A549 (cell line): ENCODE measurements around the gene MORC2. TPM values are rescaled to one million over a fixed set of nuclear protein-coding genes. Genes with fewer than 3 reads are reported as not detected.

Experiments used
- ATAC-seq, 2 experiments: fragments of 200-7000 bp in 1 of 2; fragments of >200 bp in 1 of 2; cut with Nextera tagmentation in 1 of 2; cut with Tn5 transposase in 1 of 2; 3 replicates each; pipeline versions ENCODE4 v1.8.0 to v1.9.1; 2018 to 2020; ENCODE audit warnings: mild to moderate bottlenecking in 1 of 2, moderate library complexity in 1 of 2
- CTCF ChIA-PET: fragments of 300-600 bp; sonication (Branson Sonifier 250); formaldehyde crosslinking; extraction: SDS; loops from one replicate; lab custom pipeline; 2021; ENCODE audit warnings: antibody characterized with exemption, inconsistent platforms; lab: Yijun Ruan, JAX
- POLR2A ChIA-PET: fragments of 350-600 bp; formaldehyde crosslinking; extraction: SDS; loops from one replicate; lab custom pipeline; 2021; ENCODE audit warnings: antibody characterized with exemption, inconsistent platforms; lab: Yijun Ruan, JAX
- DNase-seq, 2 experiments: peaks; one replicate each; pipeline versions ENCODE4 v3.0.0 to v3.0.0-alpha.2; 2011 to 2016; ENCODE audit warnings: low read depth in 1 of 2, low spot score in 1 of 2
- FAIRE-seq: peaks from 2 replicates; lab custom pipeline; 2011; peaks lifted over from hg19 to GRCh38; lab: Jason Lieb, UNC
- H3K27ac ChIP-seq, 2 experiments: fragments of >200 bp; sonication (Bioruptor Twin); formaldehyde crosslinking; 3 replicates each; pipeline ENCODE4 v1.5.1; 2016 to 2017
- H3K4me1 ChIP-seq: fragments of >200 bp; sonication (Bioruptor Twin); formaldehyde crosslinking; 3 replicates; pipeline ENCODE4 v1.6.1; 2016
- H3K4me2 ChIP-seq: fragments of >200 bp; sonication (Bioruptor Twin); formaldehyde crosslinking; 3 replicates; pipeline ENCODE4 v1.6.1; 2016
- H3K4me3 ChIP-seq: fragments of >200 bp; sonication (Bioruptor Twin); formaldehyde crosslinking; 3 replicates; pipeline ENCODE4 v1.5.1; 2016
- H3K9me3 ChIP-seq: fragments of >200 bp; sonication (Bioruptor Twin); formaldehyde crosslinking; 3 replicates; pipeline ENCODE4 v1.6.1; 2016
- CBX2 ChIP-seq: fragments of 200-600 bp; sonication (generic); IDR thresholded peaks from 2 replicates; pipeline ENCODE4 v1.6.1; 2016; ENCODE audit warnings: low read depth, mild to moderate bottlenecking, borderline replicate concordance
- CBX8 ChIP-seq: fragments of 200-600 bp; sonication (generic); IDR thresholded peaks from 2 replicates; pipeline ENCODE4 v1.6.1; 2016
- CEBPB ChIP-seq, 2 experiments: fragments of >200 bp in 1 of 2; sonication (Bioruptor Twin) in 1 of 2; formaldehyde crosslinking in 1 of 2; IDR thresholded peaks; 2 replicates each; pipeline ENCODE4 v1.6.1; 2012 to 2016
- CHD2 ChIP-seq: fragments of 150-350 bp; IDR thresholded peaks from 2 replicates; pipeline ENCODE4 v1.6.1; 2014; ENCODE audit warnings: low read length; ENCODE audit not compliant: partially characterized antibody
- EHMT2 ChIP-seq: fragments of 200-600 bp; sonication (generic); IDR thresholded peaks from 2 replicates; pipeline ENCODE4 v1.6.1; 2016; ENCODE audit warnings: antibody characterized with exemption, low read depth, mild to moderate bottlenecking, moderate library complexity
- FOSB ChIP-seq: fragments of 250-450 bp; sonication (Bioruptor Pico); IDR thresholded peaks from 2 replicates; pipeline ENCODE4 v1.5.0; 2020; ENCODE audit warnings: mild to moderate bottlenecking, moderate library complexity
- GATA3 ChIP-seq: IDR thresholded peaks from 2 replicates; pipeline ENCODE4 v1.6.1; 2012; ENCODE audit warnings: borderline replicate concordance
- HDAC2 ChIP-seq: fragments of 200-600 bp; sonication (generic); IDR thresholded peaks from 2 replicates; pipeline ENCODE4 v1.6.1; 2016
- HOXA7 ChIP-seq: fragments of 250-450 bp; sonication (Bioruptor Pico); IDR thresholded peaks from 2 replicates; pipeline ENCODE4 v1.5.0; 2020; ENCODE audit warnings: mild to moderate bottlenecking, moderate library complexity
- KDM1A ChIP-seq: fragments of 200-600 bp; sonication (generic); IDR thresholded peaks from 2 replicates; pipeline ENCODE4 v1.6.1; 2016; ENCODE audit warnings: low read depth, mild to moderate bottlenecking
- KDM5A ChIP-seq: fragments of 200-600 bp; sonication (generic); IDR thresholded peaks from 2 replicates; pipeline ENCODE4 v1.6.1; 2016; ENCODE audit warnings: antibody characterized with exemption, mild to moderate bottlenecking
- MAFK ChIP-seq: fragments of 450-650 bp; IDR thresholded peaks from 2 replicates; pipeline ENCODE4 v1.6.1; 2014; ENCODE audit not compliant: partially characterized antibody
- NFE2L2 ChIP-seq: fragments of 150-350 bp; conservative IDR thresholded peaks from 2 replicates; pipeline ENCODE4 v1.6.1; 2014; ENCODE audit warnings: low read length
- NPAS2 ChIP-seq: fragments of 250-450 bp; sonication (Bioruptor Pico); IDR thresholded peaks from 2 replicates; pipeline ENCODE4 v1.8.0; 2022; ENCODE audit warnings: mild to moderate bottlenecking, moderate library complexity, borderline replicate concordance
- NR3C1 ChIP-seq: fragments of >200 bp; sonication (Bioruptor Twin); formaldehyde crosslinking; IDR thresholded peaks from 3 replicates; pipeline ENCODE4 v1.6.1; 2017
- RAD21 ChIP-seq, 2 experiments: fragments of >200 bp in 1 of 2; sonication (Bioruptor Twin) in 1 of 2; formaldehyde crosslinking in 1 of 2; IDR thresholded peaks in 1 of 2; conservative IDR thresholded peaks in 1 of 2; 2 replicates in 1 of 2; 3 replicates in 1 of 2; pipeline ENCODE4 v1.6.1; 2012 to 2018; ENCODE audit warnings: inconsistent platforms in 1 of 2
- RCOR1 ChIP-seq: fragments of 150-350 bp; IDR thresholded peaks from 2 replicates; pipeline ENCODE4 v1.6.1; 2014; ENCODE audit warnings: antibody characterized with exemption, low read length, low read depth
- RFX5 ChIP-seq: fragments of 450-650 bp; IDR thresholded peaks from 2 replicates; pipeline ENCODE4 v1.7.1; 2014; ENCODE audit warnings: antibody characterized with exemption, mild to moderate bottlenecking, moderate library complexity
- ZNF302 ChIP-seq: fragments of 250-450 bp; sonication (Bioruptor Pico); IDR thresholded peaks from 2 replicates; pipeline ENCODE4 v1.9.0; 2021; ENCODE audit warnings: inconsistent platforms, mild to moderate bottlenecking, moderate library complexity
- ZSCAN20 ChIP-seq: fragments of 250-450 bp; sonication (Bioruptor Pico); IDR thresholded peaks from 2 replicates; pipeline ENCODE4 v1.8.0; 2022; ENCODE audit warnings: mild to moderate bottlenecking, moderate library complexity
- WGBS: methylation state at CpG from one replicate; pipeline ENCODE4 v1.1.6; 2017; ENCODE audit errors: missing lambda C conversion rate; 5-methylcytosine and 5-hydroxymethylcytosine counted together
- polyA plus RNA-seq, 4 experiments: library from polyadenylated mRNA; depleted of rRNA in 3 of 4; stranded (reverse); fragments of >200 nt; fragmentation: RNase III in 1 of 4; extraction: RNeasy Plus Mini Kit Qiagen cat#74134 plus additional on column Dnase treatment in 1 of 4; gene quantifications; 2 replicates in 3 of 4; 3 replicates in 1 of 4; pipeline ENCODE4 v1.2.3, GENCODE V29; 2011 to 2017
- TF ChIP-seq, protein P1 (sequence below): fragments of 150-350 bp; IDR thresholded peaks from 2 replicates; pipeline ENCODE4 v1.6.1; 2014; ENCODE audit warnings: low read depth, mild to moderate bottlenecking, low read length
- TF ChIP-seq, protein P2 (sequence below): IDR thresholded peaks from 2 replicates; pipeline ENCODE4 v1.6.1; 2012
- TF ChIP-seq, protein P3 (sequence below): fragments of 250-450 bp; sonication (Bioruptor Pico); IDR thresholded peaks from 2 replicates; pipeline ENCODE4 v1.5.0; 2020; ENCODE audit warnings: low read depth, mild to moderate bottlenecking, moderate library complexity
- TF ChIP-seq, protein P4 (sequence below): fragments of >200 bp; sonication (Bioruptor Twin); formaldehyde crosslinking; IDR thresholded peaks from 3 replicates; pipeline ENCODE4 v1.6.1; 2016

MORC2 gene
- polyA plus RNA-seq, 2 of the 4 experiments (the other 2 are of a cell fraction), result 14.8 to 16.0 TPM

DNA sequence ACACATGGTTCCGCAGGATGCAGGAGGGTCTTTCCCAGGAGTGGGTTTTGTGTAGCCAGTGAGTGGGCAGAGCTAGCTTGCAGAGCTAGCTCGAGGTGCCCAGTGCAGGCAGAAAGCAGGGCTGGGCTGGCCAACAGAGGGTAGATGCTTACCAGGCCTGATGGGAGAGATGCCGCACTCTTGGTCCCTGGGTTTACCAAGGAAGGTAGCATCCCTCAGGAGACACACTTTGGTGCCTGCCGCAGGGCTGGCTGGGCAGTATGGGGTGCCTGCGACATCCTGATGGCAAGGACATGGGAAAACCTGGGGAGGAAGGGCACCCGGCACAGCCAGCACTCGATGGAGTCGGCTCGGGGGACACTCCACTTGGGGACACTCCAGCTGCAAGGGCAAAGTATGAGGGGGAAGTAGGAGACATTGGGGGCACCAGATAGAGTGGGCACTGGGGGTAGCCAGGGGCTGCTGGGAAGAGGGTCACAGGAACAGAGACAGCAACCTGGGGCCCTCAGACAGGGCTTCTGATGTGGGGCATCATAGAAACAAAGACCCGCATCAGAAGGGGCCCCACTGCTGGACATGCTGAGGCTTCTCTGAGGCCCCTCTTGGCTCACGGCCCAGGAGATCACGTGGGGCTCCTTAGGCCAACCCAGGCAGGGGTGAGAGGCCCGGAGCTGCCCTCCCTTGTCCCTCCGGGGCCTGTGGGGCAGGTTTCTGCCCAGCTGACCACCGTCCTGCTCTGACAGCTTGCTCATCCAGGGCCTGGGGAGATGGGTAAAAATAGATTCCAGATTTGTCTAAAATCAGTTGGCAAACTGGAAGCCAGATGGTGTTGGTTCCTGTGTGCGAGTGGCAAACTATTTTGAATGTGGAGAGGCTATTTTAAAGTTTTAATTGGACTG is 89.8 kb downstream of the MORC2 start:
- no peak for DNase-seq
- ChIA-PET CTCF (interaction anchor here (1.0 to 3.1 kb wide), 3 partner anchors 11 to 43 kb away, joined by 3 to 12 read pairs (median 3); no protein-coding TSS in a partner anchor), POLR2A (no interaction called here)
- FAIRE-seq, result no peak
- H3K27ac ChIP-seq, result no peak overlapping the region
- H3K4me1 ChIP-seq, result peaks cover 15% of the 10 kb centered on the region
- WGBS, result 93% methylated on average over 6 of the region's 16 CpGs
- no peak overlapping the region for H3K4me2 ChIP-seq
- no peaks in the 10 kb centered on the region for H3K9me3 ChIP-seq
- TF ChIP-seq CHD2 (no peak), CEBPB (IDR thresholded peaks at IDR 0.05) (no peak), ZSCAN20 (CRISPR knock-in tag) (no peak), NPAS2 (CRISPR knock-in tag) (no peak), MAFK (no peak)
- H3K4me3 ChIP-seq, result no peak overlapping the region
- no peak for ATAC-seq

DNA sequence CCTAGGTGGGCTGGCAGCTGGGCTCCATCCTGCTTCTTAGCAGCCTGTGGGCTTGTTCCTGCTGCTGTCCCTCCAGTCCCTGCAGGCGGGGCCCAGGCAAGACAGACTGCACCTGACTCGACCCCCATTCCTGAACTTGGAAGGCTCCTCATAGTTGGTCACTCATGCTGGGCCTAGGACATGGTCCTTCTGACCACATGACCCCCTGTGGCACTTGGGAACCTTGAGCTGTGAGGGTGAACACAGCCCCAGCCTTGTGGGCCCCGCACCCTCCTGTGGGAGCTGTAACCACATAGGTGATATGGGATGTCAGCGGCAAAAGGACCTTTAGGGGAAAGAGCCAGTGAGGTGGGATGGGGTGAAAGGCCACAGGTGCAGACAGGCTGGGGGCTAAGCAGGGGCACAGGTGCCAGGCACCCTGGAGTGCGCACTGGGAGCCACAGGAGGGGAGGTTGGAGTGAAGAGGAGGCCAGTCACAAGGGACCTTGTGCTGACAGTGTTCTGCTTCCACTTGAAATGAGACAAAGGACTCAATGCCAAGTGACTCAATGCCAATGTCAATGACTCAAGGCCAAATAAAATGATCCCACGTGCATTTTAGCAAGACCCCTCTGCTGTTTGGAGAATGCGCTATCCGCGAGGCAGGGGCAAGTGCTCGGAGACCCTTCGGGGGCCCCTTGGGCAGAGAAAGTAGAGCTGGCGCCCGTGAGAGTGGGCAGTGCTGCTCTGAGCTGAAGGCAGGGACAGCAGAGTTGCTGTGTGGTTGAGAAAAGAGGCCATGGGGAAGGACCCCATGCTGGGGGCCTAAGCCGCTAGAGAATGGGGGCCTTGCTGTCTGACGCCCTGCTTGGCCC is 90.7 kb downstream of the MORC2 start:
- 87% methylated on average over 12 of the region's 15 CpGs for WGBS
- H3K4me1 ChIP-seq, result peaks cover 15% of the 10 kb centered on the region
- ChIA-PET CTCF (interaction anchor here (1.0 to 3.1 kb wide), 3 partner anchors 12 to 42 kb away, joined by 3 to 12 read pairs (median 3); no protein-coding TSS in a partner anchor), POLR2A (no interaction called here)
- no peak for FAIRE-seq
- ATAC-seq, result no peak
- no peak for TF ChIP-seq CBX8
- TF ChIP-seq, protein P1, sequence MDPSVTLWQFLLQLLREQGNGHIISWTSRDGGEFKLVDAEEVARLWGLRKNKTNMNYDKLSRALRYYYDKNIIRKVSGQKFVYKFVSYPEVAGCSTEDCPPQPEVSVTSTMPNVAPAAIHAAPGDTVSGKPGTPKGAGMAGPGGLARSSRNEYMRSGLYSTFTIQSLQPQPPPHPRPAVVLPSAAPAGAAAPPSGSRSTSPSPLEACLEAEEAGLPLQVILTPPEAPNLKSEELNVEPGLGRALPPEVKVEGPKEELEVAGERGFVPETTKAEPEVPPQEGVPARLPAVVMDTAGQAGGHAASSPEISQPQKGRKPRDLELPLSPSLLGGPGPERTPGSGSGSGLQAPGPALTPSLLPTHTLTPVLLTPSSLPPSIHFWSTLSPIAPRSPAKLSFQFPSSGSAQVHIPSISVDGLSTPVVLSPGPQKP, result no peak
- TF ChIP-seq HOXA7, result no peak
- TF ChIP-seq RAD21 (conservative IDR thresholded peaks at IDR 0.05 in 1 of 2, IDR thresholded peaks at IDR 0.05 in 1 of 2), result no peak
- no peak for TF ChIP-seq RFX5
- no peak for TF ChIP-seq CHD2
- TF ChIP-seq RCOR1, result no peak
- no peak for TF ChIP-seq ZSCAN20 (CRISPR knock-in tag)
- no peak for TF ChIP-seq HDAC2
- no peak for TF ChIP-seq FOSB (CRISPR knock-in tag)
- TF ChIP-seq, protein P2, sequence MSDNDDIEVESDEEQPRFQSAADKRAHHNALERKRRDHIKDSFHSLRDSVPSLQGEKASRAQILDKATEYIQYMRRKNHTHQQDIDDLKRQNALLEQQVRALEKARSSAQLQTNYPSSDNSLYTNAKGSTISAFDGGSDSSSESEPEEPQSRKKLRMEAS, result no peak
- no peak for TF ChIP-seq KDM1A
- no peak for TF ChIP-seq NR3C1
- H3K9me3 ChIP-seq, result no peaks in the 10 kb centered on the region
- no peak overlapping the region for H3K4me3 ChIP-seq
- H3K27ac ChIP-seq, result no peak overlapping the region
- H3K4me2 ChIP-seq, result no peak overlapping the region
- DNase-seq, result no peak

DNA sequence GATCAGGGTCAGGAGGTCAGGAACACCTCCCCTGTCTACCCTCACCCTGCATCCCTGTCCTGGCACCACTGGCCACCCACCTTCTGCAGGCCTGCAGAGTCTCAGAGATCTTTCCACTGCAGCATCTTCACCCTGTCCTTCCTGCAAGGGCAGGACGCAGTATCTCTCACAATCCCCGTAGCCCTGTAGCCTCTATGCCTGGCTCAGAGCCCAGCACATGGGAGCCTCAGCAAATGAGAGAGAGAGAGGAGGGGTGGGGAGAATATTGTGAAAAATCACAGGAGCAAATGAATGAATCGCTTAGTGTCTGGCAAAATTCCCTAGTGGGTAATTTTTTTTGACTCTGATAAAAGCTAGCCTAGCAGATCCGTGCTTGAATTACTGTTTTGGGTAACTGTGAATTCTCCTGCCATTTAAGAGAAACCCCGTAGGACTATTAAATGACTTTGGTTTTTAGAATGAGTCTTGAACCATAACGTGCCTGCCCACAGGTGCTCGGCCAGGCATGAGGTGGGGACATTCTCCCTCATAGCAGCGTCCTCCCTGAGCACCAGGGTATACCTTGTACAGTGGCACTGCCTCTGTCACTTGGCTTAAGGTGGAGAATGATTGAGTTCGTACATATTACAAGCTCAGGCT is 91.5 kb downstream of the MORC2 start:
- WGBS, result 82% methylated on average over 9 of the region's 9 CpGs
- POLR2A ChIA-PET, result no interaction called here
- CTCF ChIA-PET, result interaction anchor here (3.1 kb wide), 1 partner anchor 14 kb away, joined by 12 read pairs; no protein-coding TSS in a partner anchor
- Histone ChIP-seq H3K4me2 (no peak overlapping the region), H3K9me3 (no peaks in the 10 kb centered on the region), H3K27ac (no peak overlapping the region), H3K4me3 (no peak overlapping the region), H3K4me1 (peaks cover 8% of the 10 kb centered on the region)
- ATAC-seq, result no peak
- FAIRE-seq, result no peak
- no peak for DNase-seq
- TF ChIP-seq EHMT2 (no peak), NFE2L2 (no peak), KDM5A (no peak), GATA3 (no peak), ZNF302 (CRISPR knock-in tag) (no peak), ZSCAN20 (CRISPR knock-in tag) (no peak), CBX2 (no peak)
- TF ChIP-seq, protein P3, sequence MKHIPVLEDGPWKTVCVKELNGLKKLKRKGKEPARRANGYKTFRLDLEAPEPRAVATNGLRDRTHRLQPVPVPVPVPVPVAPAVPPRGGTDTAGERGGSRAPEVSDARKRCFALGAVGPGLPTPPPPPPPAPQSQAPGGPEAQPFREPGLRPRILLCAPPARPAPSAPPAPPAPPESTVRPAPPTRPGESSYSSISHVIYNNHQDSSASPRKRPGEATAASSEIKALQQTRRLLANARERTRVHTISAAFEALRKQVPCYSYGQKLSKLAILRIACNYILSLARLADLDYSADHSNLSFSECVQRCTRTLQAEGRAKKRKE (CRISPR knock-in tag), result no peak
- TF ChIP-seq, protein P4, sequence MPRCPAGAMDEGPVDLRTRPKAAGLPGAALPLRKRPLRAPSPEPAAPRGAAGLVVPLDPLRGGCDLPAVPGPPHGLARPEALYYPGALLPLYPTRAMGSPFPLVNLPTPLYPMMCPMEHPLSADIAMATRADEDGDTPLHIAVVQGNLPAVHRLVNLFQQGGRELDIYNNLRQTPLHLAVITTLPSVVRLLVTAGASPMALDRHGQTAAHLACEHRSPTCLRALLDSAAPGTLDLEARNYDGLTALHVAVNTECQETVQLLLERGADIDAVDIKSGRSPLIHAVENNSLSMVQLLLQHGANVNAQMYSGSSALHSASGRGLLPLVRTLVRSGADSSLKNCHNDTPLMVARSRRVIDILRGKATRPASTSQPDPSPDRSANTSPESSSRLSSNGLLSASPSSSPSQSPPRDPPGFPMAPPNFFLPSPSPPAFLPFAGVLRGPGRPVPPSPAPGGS, result no peak
